T-helper 17 cell (primary cell): Measurements from ENCODE around the gene AUTS2. TPM values are rescaled to one million over a fixed set of nuclear protein-coding genes. Genes with fewer than 3 reads are reported as not detected.

Experiments
- ATAC-seq: fragments of 150-1000 bp; cut with Tn5 transposase; 2 replicates; pipeline ENCODE4 v1.10.0; 2021; ENCODE audit warnings: mild to moderate bottlenecking, moderate library complexity
- DNase-seq, 3 donors: peaks; one replicate each; pipeline versions ENCODE4 v3.0.0 to v3.0.0-alpha.2; 2020 to 2021
- H3K9me3 ChIP-seq: one replicate; pipeline ENCODE4 v1.7.0; 2013; ENCODE audit warnings: low read length, mild to moderate bottlenecking; ENCODE audit not compliant: control insufficient read depth, poor library complexity, severe bottlenecking
- H3K27ac Mint-ChIP-seq: one replicate; pipeline ENCODE4 v1.8.0; 2022; ENCODE audit warnings: mild to moderate bottlenecking, moderate library complexity, mixed read lengths
- H3K27me3 Mint-ChIP-seq: one replicate; pipeline ENCODE4 v1.8.0; 2022; ENCODE audit warnings: mixed read lengths
- H3K36me3 Mint-ChIP-seq: one replicate; pipeline ENCODE4 v1.8.0; 2022; ENCODE audit warnings: low read depth, mixed read lengths
- H3K4me1 Mint-ChIP-seq: one replicate; pipeline ENCODE4 v1.8.0; 2022; ENCODE audit warnings: mild to moderate bottlenecking, mixed read lengths
- H3K4me3 Mint-ChIP-seq: one replicate; pipeline ENCODE4 v1.8.0; 2022; ENCODE audit warnings: mild to moderate bottlenecking, moderate library complexity, mixed read lengths
- total RNA-seq, 4 donors: library from RNA in 2 of 4; stranded (reverse) in 2 of 4; gene quantifications; one replicate each; pipeline ENCODE4 v1.2.3 and lab custom pipeline; 2022 to 2026

Gene AUTS2
- total RNA-seq, 2 donors from 2014 or later, result 84.2 to 89.5 TPM

GRCh38 chr7:69696686-69697685 lies 98.7 kb downstream of the AUTS2 start:
- Mint-ChIP-seq H3K4me3 (no peak overlapping the region), H3K27me3 (no peaks in the 10 kb centered on the region), H3K4me1 (peaks cover 3% of the 10 kb centered on the region), H3K27ac (no peak overlapping the region), H3K36me3 (no peaks in the 10 kb centered on the region)
- DNase-seq (no peak), ATAC-seq (no peak)
- no peaks in the 10 kb centered on the region for H3K9me3 ChIP-seq

- no peak for DNase-seq
- H3K4me3 Mint-ChIP-seq, result no peak overlapping the region
These were observed 100.0 kb downstream of the AUTS2 start for GRCh38 chr7:69698109-69698825.

GRCh38 chr7:69699931-69700330 lies 101.7 kb downstream of the AUTS2 start:
- H3K4me3 Mint-ChIP-seq, result no peak overlapping the region
- H3K9me3 ChIP-seq, result no peaks in the 10 kb centered on the region
- ATAC-seq (no peak), DNase-seq (no peak)
- no peak overlapping the region for H3K27ac Mint-ChIP-seq
- peaks cover 3% of the 10 kb centered on the region for H3K4me1 Mint-ChIP-seq
- H3K36me3 Mint-ChIP-seq, result no peaks in the 10 kb centered on the region
- H3K27me3 Mint-ChIP-seq, result no peaks in the 10 kb centered on the region

More at GRCh38 chr7:69698109-69698825, 100.0 kb downstream of the AUTS2 start:
- Mint-ChIP-seq H3K27ac (no peak overlapping the region), H3K4me1 (peaks cover 3% of the 10 kb centered on the region), H3K27me3 (no peaks in the 10 kb centered on the region), H3K36me3 (no peaks in the 10 kb centered on the region)
- H3K9me3 ChIP-seq, result no peaks in the 10 kb centered on the region
- ATAC-seq, result no peak

DNA sequence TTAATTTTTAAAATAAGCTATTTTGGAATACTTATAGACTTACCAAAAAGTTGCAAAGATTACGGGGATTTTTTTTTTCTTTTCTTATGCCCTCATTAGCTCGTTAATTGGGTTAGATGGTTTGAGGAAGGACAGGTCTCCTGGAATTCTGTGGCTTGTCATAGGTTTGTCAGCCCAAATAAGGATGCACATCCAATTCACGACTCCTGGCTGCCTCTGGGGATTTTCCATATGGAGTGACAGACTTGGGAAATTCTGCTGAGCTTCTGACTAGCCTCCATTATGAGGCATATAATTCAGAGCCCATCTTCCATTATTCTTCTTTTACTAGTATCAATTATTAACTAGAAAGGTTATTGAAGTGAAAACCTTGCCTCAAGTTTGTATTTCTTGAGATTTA lies 102.1 kb downstream of the AUTS2 start:
- DNase-seq (no peak), ATAC-seq (no peak)
- H3K9me3 ChIP-seq, result no peaks in the 10 kb centered on the region
- Mint-ChIP-seq H3K4me3 (no peak overlapping the region), H3K36me3 (no peaks in the 10 kb centered on the region), H3K27me3 (no peaks in the 10 kb centered on the region), H3K4me1 (peaks cover 3% of the 10 kb centered on the region), H3K27ac (no peak overlapping the region)

DNA sequence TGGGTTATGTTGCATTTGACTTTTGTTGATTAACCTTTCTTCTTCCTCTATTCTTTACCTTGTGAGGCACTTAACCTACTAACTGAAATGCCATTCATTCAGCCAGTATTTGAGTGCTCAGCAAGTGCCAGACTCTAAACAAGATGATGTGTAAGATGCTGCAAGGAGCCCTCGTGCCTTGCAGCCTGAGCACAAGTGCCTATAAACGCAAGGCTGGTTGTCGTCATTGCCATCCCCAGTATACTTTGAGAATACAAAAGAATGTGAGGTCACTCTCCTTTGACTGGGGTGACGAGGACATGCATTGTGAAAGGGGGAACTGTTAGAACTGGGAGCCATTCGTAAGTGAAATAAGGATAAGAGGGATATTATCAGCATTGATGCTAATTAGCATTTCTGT lies 103.0 kb downstream of the AUTS2 start:
- Mint-ChIP-seq H3K27me3 (no peaks in the 10 kb centered on the region), H3K4me1 (no peaks in the 10 kb centered on the region), H3K4me3 (no peak overlapping the region), H3K36me3 (no peaks in the 10 kb centered on the region), H3K27ac (no peak overlapping the region)
- no peaks in the 10 kb centered on the region for H3K9me3 ChIP-seq
- ATAC-seq (no peak), DNase-seq (no peak)

DNA sequence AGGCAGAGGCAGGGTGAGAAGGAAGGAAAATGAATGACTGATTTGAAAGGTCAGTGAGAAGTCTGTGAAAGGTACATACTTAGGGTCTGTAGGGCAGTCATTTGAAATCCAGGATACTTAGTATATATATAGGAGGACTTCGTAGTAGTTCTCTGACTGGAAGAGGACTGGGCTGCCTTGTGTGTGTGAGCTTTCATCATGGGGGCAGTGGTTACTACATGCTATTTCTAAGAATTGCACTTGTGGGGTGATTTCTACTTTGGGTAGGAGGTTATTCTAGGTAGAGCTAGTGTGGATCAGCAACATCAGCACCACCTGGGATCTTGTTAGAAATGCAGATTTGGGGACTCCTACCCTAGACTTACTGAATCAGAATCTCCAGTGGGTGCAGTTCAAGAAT lies 104.1 kb downstream of the AUTS2 start:
- H3K27ac Mint-ChIP-seq, result no peak overlapping the region
- no peaks in the 10 kb centered on the region for H3K4me1 Mint-ChIP-seq
- no peak for DNase-seq
- no peaks in the 10 kb centered on the region for H3K9me3 ChIP-seq
- ATAC-seq, result no peak
- no peaks in the 10 kb centered on the region for H3K36me3 Mint-ChIP-seq
- no peaks in the 10 kb centered on the region for H3K27me3 Mint-ChIP-seq
- no peak overlapping the region for H3K4me3 Mint-ChIP-seq

DNA sequence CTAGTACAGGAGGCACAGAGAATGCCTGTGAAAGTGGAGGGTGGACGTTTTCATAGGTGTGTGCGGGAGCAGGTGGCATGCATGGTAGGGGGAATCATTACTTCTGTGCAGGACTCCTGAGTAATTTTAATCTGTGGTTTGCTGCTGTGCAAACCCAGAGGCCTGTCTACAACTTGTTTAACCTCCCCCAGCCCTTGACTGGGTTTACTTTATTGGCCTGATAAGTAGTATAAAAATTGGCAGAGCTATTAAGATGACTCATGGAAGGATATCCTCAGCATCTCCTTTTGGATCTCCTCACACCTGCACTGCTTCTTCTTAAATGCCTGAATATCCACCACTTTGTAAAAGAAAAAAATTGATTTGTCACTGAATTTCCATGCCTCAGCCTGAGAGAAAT lies 104.8 kb downstream of the AUTS2 start:
- DNase-seq (no peak), ATAC-seq (no peak)
- no peak overlapping the region for H3K4me3 Mint-ChIP-seq

GRCh38 chr7:69706070-69706469 lies 107.8 kb downstream of the AUTS2 start:
- no peaks in the 10 kb centered on the region for H3K36me3 Mint-ChIP-seq
- H3K4me3 Mint-ChIP-seq, result no peak overlapping the region
- H3K9me3 ChIP-seq, result no peaks in the 10 kb centered on the region
- no peak overlapping the region for H3K27ac Mint-ChIP-seq
- no peak for ATAC-seq
- DNase-seq, result no peak
- no peaks in the 10 kb centered on the region for H3K27me3 Mint-ChIP-seq
- no peaks in the 10 kb centered on the region for H3K4me1 Mint-ChIP-seq

More for the DNA sequence above, 104.8 kb downstream of the AUTS2 start:
- Mint-ChIP-seq H3K36me3 (no peaks in the 10 kb centered on the region), H3K4me1 (no peaks in the 10 kb centered on the region), H3K27ac (no peak overlapping the region), H3K27me3 (no peaks in the 10 kb centered on the region)
- H3K9me3 ChIP-seq, result no peaks in the 10 kb centered on the region

GRCh38 chr7:69708857-69709256 lies 110.6 kb downstream of the AUTS2 start:
- no peak overlapping the region for H3K27ac Mint-ChIP-seq
- no peaks in the 10 kb centered on the region for H3K27me3 Mint-ChIP-seq
- H3K4me1 Mint-ChIP-seq, result no peaks in the 10 kb centered on the region
- no peak overlapping the region for H3K4me3 Mint-ChIP-seq
- ATAC-seq (no peak), DNase-seq (no peak)
- no peaks in the 10 kb centered on the region for H3K9me3 ChIP-seq
- no peaks in the 10 kb centered on the region for H3K36me3 Mint-ChIP-seq

DNA sequence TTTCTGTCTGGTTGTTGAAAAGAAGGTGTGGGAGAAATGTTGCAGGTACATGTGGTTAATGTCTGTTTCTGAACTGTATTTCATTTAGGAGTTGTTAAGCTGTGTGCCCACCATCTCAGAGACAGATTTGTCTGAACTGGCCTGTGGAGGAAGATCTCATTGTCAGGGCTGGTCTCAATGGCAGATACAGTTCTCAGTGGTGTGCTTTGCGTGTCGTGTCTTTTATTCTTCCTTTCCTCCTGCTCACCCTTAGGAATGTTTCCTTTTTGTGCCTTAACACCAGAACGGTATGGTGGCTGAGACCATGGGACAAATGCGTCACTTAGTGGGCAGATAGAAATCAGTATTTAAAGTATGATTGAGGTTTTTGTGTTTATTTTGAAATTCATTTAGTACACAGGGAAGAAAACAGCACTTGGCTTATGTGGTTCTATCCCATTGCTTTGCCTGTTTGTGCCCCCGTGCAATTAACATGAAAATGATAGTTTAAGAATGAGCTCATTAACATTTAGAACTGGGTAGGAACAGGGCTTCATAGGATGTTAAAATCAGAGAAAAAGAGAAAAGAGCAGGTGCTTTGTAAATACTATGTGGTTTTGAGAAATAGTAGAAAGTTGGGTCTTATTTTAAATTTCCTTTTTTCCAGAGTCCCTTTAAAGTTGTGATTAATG lies 112.6 kb downstream of the AUTS2 start:
- Mint-ChIP-seq H3K4me1 (no peaks in the 10 kb centered on the region), H3K4me3 (no peak overlapping the region), H3K27me3 (no peaks in the 10 kb centered on the region), H3K27ac (no peak overlapping the region), H3K36me3 (no peaks in the 10 kb centered on the region)
- ATAC-seq (no peak), DNase-seq (no peak)
- H3K9me3 ChIP-seq, result no peaks in the 10 kb centered on the region

DNA sequence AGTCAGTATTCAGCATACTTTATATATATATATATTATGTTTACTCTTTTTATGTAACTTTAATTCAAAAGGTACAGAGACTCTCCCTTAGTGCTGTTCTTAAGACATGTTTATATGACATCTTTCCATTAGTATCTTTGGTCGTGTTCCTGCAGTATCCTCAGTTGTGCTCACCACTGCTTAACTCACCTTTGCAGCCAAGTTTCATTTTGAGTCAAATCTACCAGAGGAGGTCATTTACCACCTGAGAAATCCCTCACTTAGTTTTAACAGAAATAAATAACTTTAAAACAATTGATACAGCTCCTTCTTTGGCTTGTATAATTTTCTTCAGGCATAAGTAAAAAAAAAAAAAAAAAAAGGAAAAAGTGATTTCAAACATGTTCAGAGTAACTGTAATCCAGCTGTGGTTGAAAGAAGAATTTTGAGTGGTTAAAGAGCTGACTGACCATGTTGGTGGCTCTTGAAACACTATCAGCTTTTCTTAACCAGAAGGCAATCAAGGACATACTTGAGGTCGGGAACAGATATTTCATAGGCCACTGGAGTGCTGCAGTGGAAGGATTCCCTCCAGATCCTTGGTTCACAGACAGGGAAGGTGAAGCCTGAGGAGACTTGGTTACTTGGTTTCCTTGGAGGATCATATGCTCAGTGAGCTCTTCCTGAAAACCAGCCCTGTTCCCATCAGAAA lies 116.8 kb downstream of the AUTS2 start:
- ATAC-seq (no peak), DNase-seq (no peak)
- Mint-ChIP-seq H3K4me1 (no peaks in the 10 kb centered on the region), H3K36me3 (no peaks in the 10 kb centered on the region), H3K4me3 (no peak overlapping the region), H3K27ac (no peak overlapping the region), H3K27me3 (peaks cover 9% of the 10 kb centered on the region)
- H3K9me3 ChIP-seq, result no peaks in the 10 kb centered on the region

- H3K9me3 ChIP-seq, result no peaks in the 10 kb centered on the region
- H3K27ac Mint-ChIP-seq, result no peak overlapping the region
- H3K4me1 Mint-ChIP-seq, result no peaks in the 10 kb centered on the region
- no peaks in the 10 kb centered on the region for H3K36me3 Mint-ChIP-seq
- H3K27me3 Mint-ChIP-seq, result peaks cover 9% of the 10 kb centered on the region
- ATAC-seq (no peak), DNase-seq (no peak)
- no peak overlapping the region for H3K4me3 Mint-ChIP-seq
These were observed 118.9 kb downstream of the AUTS2 start for GRCh38 chr7:69717221-69717620.

- Mint-ChIP-seq H3K27me3 (peaks cover 9% of the 10 kb centered on the region), H3K27ac (no peak overlapping the region), H3K4me1 (no peaks in the 10 kb centered on the region), H3K4me3 (no peak overlapping the region), H3K36me3 (no peaks in the 10 kb centered on the region)
- H3K9me3 ChIP-seq, result no peaks in the 10 kb centered on the region
- ATAC-seq (no peak), DNase-seq (no peak)
These were observed 121.4 kb downstream of the AUTS2 start for GRCh38 chr7:69719717-69720116.
